Neutrophil (primary cell): ENCODE data around the gene WNK3.

Experiments used
- H3K27ac ChIP-seq: fragments of 200-600 bp; sonication (generic); 2 replicates; pipeline ENCODE4 v1.5.1; 2016; ENCODE audit warnings: mild to moderate bottlenecking, moderate library complexity
- H3K27me3 ChIP-seq: fragments of 200-600 bp; sonication (generic); 2 replicates; pipeline ENCODE4 v1.6.0; 2016; ENCODE audit warnings: mild to moderate bottlenecking
- H3K36me3 ChIP-seq: fragments of 200-600 bp; sonication (generic); 2 replicates; pipeline ENCODE4 v1.5.1; 2017
- H3K4me1 ChIP-seq, 2 experiments: fragments of 200-600 bp in 1 of 2; sonication (generic) in 1 of 2; 1 replicate in 1 of 2; 2 replicates in 1 of 2; pipeline versions ENCODE4 v1.5.1 to v1.6.1; 2013 to 2016; ENCODE audit warnings: low read depth in 1 of 2, low read length in 1 of 2, mild to moderate bottlenecking in 1 of 2, moderate library complexity in 1 of 2; ENCODE audit not compliant: control insufficient read depth in 1 of 2, insufficient read depth in 1 of 2
- H3K4me3 ChIP-seq, 2 experiments: fragments of 200-600 bp in 1 of 2; sonication (generic) in 1 of 2; 1 replicate in 1 of 2; 2 replicates in 1 of 2; pipeline ENCODE4 v1.5.1; 2013 to 2016; ENCODE audit warnings: low read depth in 1 of 2, low read length in 1 of 2, mild to moderate bottlenecking in 1 of 2, moderate library complexity in 1 of 2
- H3K9me3 ChIP-seq: fragments of 200-600 bp; sonication (generic); 2 replicates; pipeline ENCODE4 v1.5.1; 2016
- TF ChIP-seq, protein P1 (sequence below): fragments of 200-600 bp; sonication (generic); IDR thresholded peaks from 2 replicates; pipeline ENCODE4 v1.5.1; 2016; ENCODE audit warnings: antibody characterized with exemption

Gene WNK3

GRCh38 chrX:54208531-54208930 lies 149.3 kb downstream of the WNK3 start:
- Histone ChIP-seq H3K9me3 (no peaks in the 10 kb centered on the region), H3K4me3 (no peak overlapping the region), H3K4me1 (no peaks in the 10 kb centered on the region), H3K36me3 (no peaks in the 10 kb centered on the region), H3K27ac (no peak overlapping the region), H3K27me3 (no peaks in the 10 kb centered on the region)
- TF ChIP-seq, protein P1, sequence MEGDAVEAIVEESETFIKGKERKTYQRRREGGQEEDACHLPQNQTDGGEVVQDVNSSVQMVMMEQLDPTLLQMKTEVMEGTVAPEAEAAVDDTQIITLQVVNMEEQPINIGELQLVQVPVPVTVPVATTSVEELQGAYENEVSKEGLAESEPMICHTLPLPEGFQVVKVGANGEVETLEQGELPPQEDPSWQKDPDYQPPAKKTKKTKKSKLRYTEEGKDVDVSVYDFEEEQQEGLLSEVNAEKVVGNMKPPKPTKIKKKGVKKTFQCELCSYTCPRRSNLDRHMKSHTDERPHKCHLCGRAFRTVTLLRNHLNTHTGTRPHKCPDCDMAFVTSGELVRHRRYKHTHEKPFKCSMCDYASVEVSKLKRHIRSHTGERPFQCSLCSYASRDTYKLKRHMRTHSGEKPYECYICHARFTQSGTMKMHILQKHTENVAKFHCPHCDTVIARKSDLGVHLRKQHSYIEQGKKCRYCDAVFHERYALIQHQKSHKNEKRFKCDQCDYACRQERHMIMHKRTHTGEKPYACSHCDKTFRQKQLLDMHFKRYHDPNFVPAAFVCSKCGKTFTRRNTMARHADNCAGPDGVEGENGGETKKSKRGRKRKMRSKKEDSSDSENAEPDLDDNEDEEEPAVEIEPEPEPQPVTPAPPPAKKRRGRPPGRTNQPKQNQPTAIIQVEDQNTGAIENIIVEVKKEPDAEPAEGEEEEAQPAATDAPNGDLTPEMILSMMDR: no peak

DNA sequence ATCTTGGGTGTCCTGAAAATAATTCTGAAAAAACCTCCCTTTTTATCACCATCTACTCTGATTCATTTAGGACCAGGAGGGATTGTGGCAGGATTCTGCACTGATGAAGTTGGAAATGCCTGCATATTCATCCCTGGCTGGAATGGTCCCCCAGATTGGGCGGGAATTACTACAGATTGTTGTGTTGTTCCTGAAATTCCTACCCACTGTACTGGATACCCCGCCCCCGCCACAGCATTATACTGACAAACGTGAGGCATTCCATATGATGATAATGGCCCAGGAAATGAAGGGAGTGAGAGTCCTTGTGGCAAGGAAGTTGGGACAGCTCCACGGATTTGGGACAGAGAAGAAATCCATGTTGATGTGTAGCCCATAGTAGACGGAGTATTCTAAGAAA lies 159.6 kb downstream of the WNK3 start:
- Histone ChIP-seq H3K9me3 (no peaks in the 10 kb centered on the region), H3K27me3 (peaks cover 19% of the 10 kb centered on the region), H3K36me3 (no peaks in the 10 kb centered on the region), H3K4me3 (no peak overlapping the region), H3K27ac (no peak overlapping the region), H3K4me1 (no peaks in the 10 kb centered on the region)
- TF ChIP-seq, protein P1: no peak

DNA sequence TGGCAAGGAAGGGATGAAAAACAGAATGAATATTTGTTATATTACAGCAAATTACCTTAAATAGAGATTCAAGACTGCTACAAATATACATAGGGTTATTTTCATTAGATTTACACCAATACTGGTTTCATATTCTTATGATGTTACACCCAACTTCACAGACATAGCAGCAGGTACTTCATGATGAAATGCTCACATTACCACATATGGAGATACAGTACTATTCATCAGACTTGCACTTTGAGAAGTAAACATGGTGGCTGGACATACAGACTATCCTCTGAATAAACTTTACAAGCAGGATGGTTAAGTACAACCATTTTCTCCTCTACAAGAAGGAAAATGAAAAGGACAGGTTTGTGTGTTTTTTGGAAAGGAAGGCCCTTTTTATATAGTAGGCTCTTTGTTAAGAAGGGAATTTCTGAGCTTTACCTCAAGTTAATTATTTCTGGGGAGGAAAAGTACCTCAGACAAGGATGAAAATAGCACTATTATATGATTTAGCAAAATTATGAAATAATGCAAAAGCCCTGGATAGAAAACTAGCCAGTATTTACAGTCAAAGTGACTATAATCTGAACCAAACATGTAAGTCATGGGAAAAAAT lies 162.8 kb downstream of the WNK3 start:
- Histone ChIP-seq H3K36me3 (no peaks in the 10 kb centered on the region), H3K27ac (no peak overlapping the region), H3K4me1 (no peaks in the 10 kb centered on the region), H3K9me3 (no peaks in the 10 kb centered on the region), H3K4me3 (no peak overlapping the region), H3K27me3 (peaks cover 19% of the 10 kb centered on the region)
- TF ChIP-seq, protein P1: no peak

DNA sequence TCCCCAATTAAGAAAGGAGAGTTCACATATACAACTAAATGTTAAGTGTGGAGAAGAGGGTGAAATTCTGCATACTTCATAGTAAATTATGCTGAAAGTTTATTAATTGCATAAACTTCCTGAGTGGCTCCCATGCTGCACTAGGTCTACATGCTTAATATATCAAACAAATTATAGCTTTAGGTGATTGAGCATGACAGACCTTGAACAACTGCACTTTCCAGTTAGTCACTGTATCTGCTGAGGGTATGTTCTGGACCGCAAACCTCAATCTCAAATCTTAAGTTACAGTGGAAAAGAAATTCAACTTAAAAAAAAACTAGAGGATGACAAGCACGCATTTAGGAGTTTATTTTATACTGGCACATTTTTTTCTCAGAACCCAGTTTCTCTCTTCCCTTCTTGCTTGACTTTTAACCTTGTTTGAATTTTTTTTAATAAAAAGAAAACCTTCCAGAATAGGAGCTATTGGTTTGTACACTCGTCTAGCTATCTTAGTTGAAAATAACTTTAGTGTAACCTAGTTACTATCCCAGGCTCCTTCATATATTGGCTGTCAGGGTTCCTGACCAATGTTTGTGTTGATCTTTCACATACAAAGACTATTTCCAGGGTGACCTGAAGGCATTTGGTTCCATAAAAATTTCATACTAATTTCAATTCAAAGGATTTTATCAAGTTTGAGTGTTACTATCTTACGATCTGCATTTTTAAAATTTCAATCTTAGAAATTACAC lies 164.6 kb downstream of the WNK3 start:
- Histone ChIP-seq H3K27ac (no peak overlapping the region), H3K4me1 (no peaks in the 10 kb centered on the region), H3K9me3 (no peaks in the 10 kb centered on the region), H3K4me3 (no peak overlapping the region), H3K27me3 (peaks cover 19% of the 10 kb centered on the region), H3K36me3 (no peaks in the 10 kb centered on the region)
- TF ChIP-seq, protein P1: no peak

GRCh38 chrX:54184474-54184873 lies 173.4 kb downstream of the WNK3 start:
- Histone ChIP-seq H3K4me1 (peaks cover 0 to 2% of the 10 kb centered on the region in 2 experiments), H3K4me3 (no peak overlapping the region), H3K9me3 (no peaks in the 10 kb centered on the region), H3K27me3 (no peaks in the 10 kb centered on the region), H3K27ac (no peak overlapping the region), H3K36me3 (no peaks in the 10 kb centered on the region)
- TF ChIP-seq, protein P1: no peak
